ENCODE results near the gene ID2.

GRCh38 chr2:8714283-8714682 lies 32.4 kb downstream of the ID2 start:
- no peak for TF ChIP-seq NFIC (IDR thresholded peaks at IDR 0.05)
- TF ChIP-seq FOXM1 (IDR thresholded peaks at IDR 0.05; ENCODE audit: borderline replicate concordance, low read depth): no peak
- no peak for TF ChIP-seq EP300 (IDR thresholded peaks at IDR 0.05; ENCODE audit: borderline replicate concordance)
- TF ChIP-seq YY1 (IDR thresholded peaks at IDR 0.05; ENCODE audit: low read depth): no peak
- TF ChIP-seq ZBTB7A (IDR thresholded peaks at IDR 0.05; ENCODE audit: low read depth): no peak
- TF ChIP-seq, protein P1, sequence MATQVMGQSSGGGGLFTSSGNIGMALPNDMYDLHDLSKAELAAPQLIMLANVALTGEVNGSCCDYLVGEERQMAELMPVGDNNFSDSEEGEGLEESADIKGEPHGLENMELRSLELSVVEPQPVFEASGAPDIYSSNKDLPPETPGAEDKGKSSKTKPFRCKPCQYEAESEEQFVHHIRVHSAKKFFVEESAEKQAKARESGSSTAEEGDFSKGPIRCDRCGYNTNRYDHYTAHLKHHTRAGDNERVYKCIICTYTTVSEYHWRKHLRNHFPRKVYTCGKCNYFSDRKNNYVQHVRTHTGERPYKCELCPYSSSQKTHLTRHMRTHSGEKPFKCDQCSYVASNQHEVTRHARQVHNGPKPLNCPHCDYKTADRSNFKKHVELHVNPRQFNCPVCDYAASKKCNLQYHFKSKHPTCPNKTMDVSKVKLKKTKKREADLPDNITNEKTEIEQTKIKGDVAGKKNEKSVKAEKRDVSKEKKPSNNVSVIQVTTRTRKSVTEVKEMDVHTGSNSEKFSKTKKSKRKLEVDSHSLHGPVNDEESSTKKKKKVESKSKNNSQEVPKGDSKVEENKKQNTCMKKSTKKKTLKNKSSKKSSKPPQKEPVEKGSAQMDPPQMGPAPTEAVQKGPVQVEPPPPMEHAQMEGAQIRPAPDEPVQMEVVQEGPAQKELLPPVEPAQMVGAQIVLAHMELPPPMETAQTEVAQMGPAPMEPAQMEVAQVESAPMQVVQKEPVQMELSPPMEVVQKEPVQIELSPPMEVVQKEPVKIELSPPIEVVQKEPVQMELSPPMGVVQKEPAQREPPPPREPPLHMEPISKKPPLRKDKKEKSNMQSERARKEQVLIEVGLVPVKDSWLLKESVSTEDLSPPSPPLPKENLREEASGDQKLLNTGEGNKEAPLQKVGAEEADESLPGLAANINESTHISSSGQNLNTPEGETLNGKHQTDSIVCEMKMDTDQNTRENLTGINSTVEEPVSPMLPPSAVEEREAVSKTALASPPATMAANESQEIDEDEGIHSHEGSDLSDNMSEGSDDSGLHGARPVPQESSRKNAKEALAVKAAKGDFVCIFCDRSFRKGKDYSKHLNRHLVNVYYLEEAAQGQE (IDR thresholded peaks at IDR 0.05; ENCODE audit: low read depth): no peak
- TF ChIP-seq TCF12 (IDR thresholded peaks at IDR 0.05; ENCODE audit: low read depth): no peak
- TF ChIP-seq EGR1 (IDR thresholded peaks at IDR 0.05): no peak
- TF ChIP-seq TEAD4 (IDR thresholded peaks at IDR 0.05): no peak
